HL-60 (cell line): ENCODE measurements around the gene KANK4.

Source experiments
- GABPA ChIP-seq: IDR thresholded peaks from 2 replicates; pipeline ENCODE4 v1.6.1; 2012; ENCODE audit warnings: low read depth
- POLR2AphosphoS5 ChIP-seq: IDR thresholded peaks from 2 replicates; pipeline ENCODE4 v1.6.1; 2012; ENCODE audit warnings: low read depth
- TF ChIP-seq, protein P1 (sequence below): IDR thresholded peaks from 2 replicates; pipeline ENCODE4 v1.6.1; 2012; ENCODE audit warnings: low read depth; ENCODE audit not compliant: insufficient replicate concordance
- TF ChIP-seq, protein P2 (sequence below): IDR thresholded peaks from one replicate; pipeline ENCODE4 v1.5.1; 2011; ENCODE audit warnings: low read length, control low read depth, inconsistent platforms; ENCODE audit not compliant: insufficient read depth

DNA sequence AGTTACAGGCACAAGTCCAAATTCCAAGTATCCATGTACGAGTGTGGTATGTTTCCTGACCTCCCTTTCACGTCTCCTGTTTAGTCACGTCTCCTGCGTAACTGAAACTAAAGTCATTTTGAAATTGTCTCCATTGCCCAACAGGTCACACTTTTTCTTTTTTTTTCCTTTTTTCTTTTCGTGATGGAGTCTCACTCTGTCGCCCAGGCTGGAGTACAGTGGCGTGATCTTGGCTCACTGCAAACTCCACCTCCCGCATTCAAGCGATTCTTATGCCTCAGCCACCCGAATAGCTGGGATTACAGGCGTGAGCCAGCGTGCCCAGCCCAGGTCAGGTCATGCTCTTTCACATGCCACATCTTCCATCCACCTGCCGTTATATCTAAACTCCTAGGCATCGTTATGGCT is 86.4 kb downstream of the KANK4 start:
- no peak for TF ChIP-seq GABPA
- TF ChIP-seq, protein P1, sequence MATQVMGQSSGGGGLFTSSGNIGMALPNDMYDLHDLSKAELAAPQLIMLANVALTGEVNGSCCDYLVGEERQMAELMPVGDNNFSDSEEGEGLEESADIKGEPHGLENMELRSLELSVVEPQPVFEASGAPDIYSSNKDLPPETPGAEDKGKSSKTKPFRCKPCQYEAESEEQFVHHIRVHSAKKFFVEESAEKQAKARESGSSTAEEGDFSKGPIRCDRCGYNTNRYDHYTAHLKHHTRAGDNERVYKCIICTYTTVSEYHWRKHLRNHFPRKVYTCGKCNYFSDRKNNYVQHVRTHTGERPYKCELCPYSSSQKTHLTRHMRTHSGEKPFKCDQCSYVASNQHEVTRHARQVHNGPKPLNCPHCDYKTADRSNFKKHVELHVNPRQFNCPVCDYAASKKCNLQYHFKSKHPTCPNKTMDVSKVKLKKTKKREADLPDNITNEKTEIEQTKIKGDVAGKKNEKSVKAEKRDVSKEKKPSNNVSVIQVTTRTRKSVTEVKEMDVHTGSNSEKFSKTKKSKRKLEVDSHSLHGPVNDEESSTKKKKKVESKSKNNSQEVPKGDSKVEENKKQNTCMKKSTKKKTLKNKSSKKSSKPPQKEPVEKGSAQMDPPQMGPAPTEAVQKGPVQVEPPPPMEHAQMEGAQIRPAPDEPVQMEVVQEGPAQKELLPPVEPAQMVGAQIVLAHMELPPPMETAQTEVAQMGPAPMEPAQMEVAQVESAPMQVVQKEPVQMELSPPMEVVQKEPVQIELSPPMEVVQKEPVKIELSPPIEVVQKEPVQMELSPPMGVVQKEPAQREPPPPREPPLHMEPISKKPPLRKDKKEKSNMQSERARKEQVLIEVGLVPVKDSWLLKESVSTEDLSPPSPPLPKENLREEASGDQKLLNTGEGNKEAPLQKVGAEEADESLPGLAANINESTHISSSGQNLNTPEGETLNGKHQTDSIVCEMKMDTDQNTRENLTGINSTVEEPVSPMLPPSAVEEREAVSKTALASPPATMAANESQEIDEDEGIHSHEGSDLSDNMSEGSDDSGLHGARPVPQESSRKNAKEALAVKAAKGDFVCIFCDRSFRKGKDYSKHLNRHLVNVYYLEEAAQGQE: no peak
- TF ChIP-seq, protein P2, sequence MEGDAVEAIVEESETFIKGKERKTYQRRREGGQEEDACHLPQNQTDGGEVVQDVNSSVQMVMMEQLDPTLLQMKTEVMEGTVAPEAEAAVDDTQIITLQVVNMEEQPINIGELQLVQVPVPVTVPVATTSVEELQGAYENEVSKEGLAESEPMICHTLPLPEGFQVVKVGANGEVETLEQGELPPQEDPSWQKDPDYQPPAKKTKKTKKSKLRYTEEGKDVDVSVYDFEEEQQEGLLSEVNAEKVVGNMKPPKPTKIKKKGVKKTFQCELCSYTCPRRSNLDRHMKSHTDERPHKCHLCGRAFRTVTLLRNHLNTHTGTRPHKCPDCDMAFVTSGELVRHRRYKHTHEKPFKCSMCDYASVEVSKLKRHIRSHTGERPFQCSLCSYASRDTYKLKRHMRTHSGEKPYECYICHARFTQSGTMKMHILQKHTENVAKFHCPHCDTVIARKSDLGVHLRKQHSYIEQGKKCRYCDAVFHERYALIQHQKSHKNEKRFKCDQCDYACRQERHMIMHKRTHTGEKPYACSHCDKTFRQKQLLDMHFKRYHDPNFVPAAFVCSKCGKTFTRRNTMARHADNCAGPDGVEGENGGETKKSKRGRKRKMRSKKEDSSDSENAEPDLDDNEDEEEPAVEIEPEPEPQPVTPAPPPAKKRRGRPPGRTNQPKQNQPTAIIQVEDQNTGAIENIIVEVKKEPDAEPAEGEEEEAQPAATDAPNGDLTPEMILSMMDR: no peak
- no peak for TF ChIP-seq POLR2AphosphoS5
